Mammary epithelial cell (primary cell): ENCODE results near the gene TCTN3.

Source experiments
- CTCF ChIP-seq, 2 donors: IDR thresholded peaks in 1 of 2; conservative IDR thresholded peaks in 1 of 2; 2 replicates each; pipeline ENCODE4 v1.5.1; 2011 to 2012; ENCODE audit warnings: inconsistent platforms in 2 of 2, low read length in 2 of 2, mild to moderate bottlenecking in 2 of 2, control low read depth in 1 of 2, low read depth in 1 of 2; ENCODE audit not compliant: insufficient read depth in 1 of 2; ENCODE audit errors: extremely low read depth in 1 of 2
- EZH2 ChIP-seq: IDR thresholded peaks from 2 replicates; pipeline ENCODE4 v1.6.1; 2012; ENCODE audit warnings: low read length, inconsistent platforms, borderline replicate concordance

GRCh38 chr10:95716466-95716865 lies 22.7 kb upstream of the TCTN3 start:
- no peak for TF ChIP-seq CTCF (conservative IDR thresholded peaks at IDR 0.05 in 1 of 2, IDR thresholded peaks at IDR 0.05 in 1 of 2; ENCODE audit: extremely low read depth in 1 of 2, insufficient read depth in 1 of 2, low read depth in 1 of 2, low read length in 2 of 2)
- TF ChIP-seq EZH2, result no peak
